Left ventricle myocardium inferior (tissue), 1 donor: Measurements from ENCODE around the gene CELSR2. TPM values are rescaled to one million over a fixed set of nuclear protein-coding genes. Genes with fewer than 3 reads are reported as not detected.

Source experiments
- DNase-seq: peaks from one replicate; pipeline ENCODE4 v3.0.0-alpha.2; 2020
- H3K27ac ChIP-seq: fragments of 200-600 bp; replicated peaks from 2 replicates; pipeline ENCODE4 v1.8.0; 2021
- H3K27me3 ChIP-seq: fragments of 200-600 bp; 2 replicates; pipeline ENCODE4 v1.8.0; 2021; ENCODE audit warnings: low read depth
- H3K36me3 ChIP-seq: fragments of 200-600 bp; 2 replicates; pipeline ENCODE4 v1.8.0; 2021
- H3K4me1 ChIP-seq: fragments of 200-600 bp; 2 replicates; pipeline ENCODE4 v1.8.0; 2021
- H3K4me3 ChIP-seq: fragments of 200-600 bp; 2 replicates; pipeline ENCODE4 v1.8.0; 2021; ENCODE audit warnings: mild to moderate bottlenecking, moderate library complexity
- H3K9me3 ChIP-seq: fragments of 200-600 bp; replicated peaks from 2 replicates; pipeline ENCODE4 v1.8.0; 2021
- intact Hi-C: fragments of 100-400 bp; cut with micrococcal nuclease; formaldehyde crosslinking; loops from one replicate; pipeline ENCODE4 v1.11.0; 2022
- total RNA-seq: library from RNA; stranded (reverse); fragmentation: NEBNext Ultra II Directional; extraction: Animal tissue kit (Norgen Biotek cat#: 25700); gene quantifications from one replicate; pipeline ENCODE4 v1.2.1, GENCODE V29; 2021
- TF ChIP-seq, protein P1 (sequence below): fragments of 200-600 bp; IDR thresholded peaks from 2 replicates; pipeline ENCODE4 v1.8.0; 2021; ENCODE audit warnings: antibody characterized with exemption, mild to moderate bottlenecking, borderline replicate concordance
- donor health status: DM: no; HTN: yes; CAD: no; lungs with severe emphysema.

The CELSR2 gene
- total RNA-seq, 1 donor from 2014 or later: 4.2 TPM

GRCh38 chr1:109256971-109257681 is 7.8 kb downstream of the CELSR2 start:
- Histone ChIP-seq H3K27ac (no peak overlapping the region), H3K4me3 (no peak overlapping the region), H3K4me1 (peaks cover 23% of the 10 kb centered on the region), H3K36me3 (no peaks in the 10 kb centered on the region), H3K27me3 (no peaks in the 10 kb centered on the region), H3K9me3 (no peaks in the 10 kb centered on the region)
- intact Hi-C loops: no loop called here
- TF ChIP-seq, protein P1, sequence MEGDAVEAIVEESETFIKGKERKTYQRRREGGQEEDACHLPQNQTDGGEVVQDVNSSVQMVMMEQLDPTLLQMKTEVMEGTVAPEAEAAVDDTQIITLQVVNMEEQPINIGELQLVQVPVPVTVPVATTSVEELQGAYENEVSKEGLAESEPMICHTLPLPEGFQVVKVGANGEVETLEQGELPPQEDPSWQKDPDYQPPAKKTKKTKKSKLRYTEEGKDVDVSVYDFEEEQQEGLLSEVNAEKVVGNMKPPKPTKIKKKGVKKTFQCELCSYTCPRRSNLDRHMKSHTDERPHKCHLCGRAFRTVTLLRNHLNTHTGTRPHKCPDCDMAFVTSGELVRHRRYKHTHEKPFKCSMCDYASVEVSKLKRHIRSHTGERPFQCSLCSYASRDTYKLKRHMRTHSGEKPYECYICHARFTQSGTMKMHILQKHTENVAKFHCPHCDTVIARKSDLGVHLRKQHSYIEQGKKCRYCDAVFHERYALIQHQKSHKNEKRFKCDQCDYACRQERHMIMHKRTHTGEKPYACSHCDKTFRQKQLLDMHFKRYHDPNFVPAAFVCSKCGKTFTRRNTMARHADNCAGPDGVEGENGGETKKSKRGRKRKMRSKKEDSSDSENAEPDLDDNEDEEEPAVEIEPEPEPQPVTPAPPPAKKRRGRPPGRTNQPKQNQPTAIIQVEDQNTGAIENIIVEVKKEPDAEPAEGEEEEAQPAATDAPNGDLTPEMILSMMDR: no peak
- DNase-seq: no peak

GRCh38 chr1:109257682-109258421 is 8.5 kb downstream of the CELSR2 start:
- intact Hi-C loops: no loop called here
- DNase-seq: no peak

GRCh38 chr1:109258481-109259466 is 9.4 kb downstream of the CELSR2 start:
- no peak for DNase-seq
- Histone ChIP-seq H3K27me3 (no peaks in the 10 kb centered on the region), H3K36me3 (no peaks in the 10 kb centered on the region), H3K9me3 (no peaks in the 10 kb centered on the region), H3K27ac (no peak overlapping the region), H3K4me3 (no peak overlapping the region), H3K4me1 (peaks cover 22% of the 10 kb centered on the region)
- TF ChIP-seq, protein P1: no peak
- intact Hi-C loops: no loop called here

More at GRCh38 chr1:109257682-109258421, 8.5 kb downstream of the CELSR2 start:
- H3K4me3 ChIP-seq: no peak overlapping the region
- H3K27ac ChIP-seq: no peak overlapping the region
- no peaks in the 10 kb centered on the region for H3K36me3 ChIP-seq
- peaks cover 23% of the 10 kb centered on the region for H3K4me1 ChIP-seq
- H3K27me3 ChIP-seq: no peaks in the 10 kb centered on the region
- no peaks in the 10 kb centered on the region for H3K9me3 ChIP-seq
- TF ChIP-seq, protein P1: no peak

DNA sequence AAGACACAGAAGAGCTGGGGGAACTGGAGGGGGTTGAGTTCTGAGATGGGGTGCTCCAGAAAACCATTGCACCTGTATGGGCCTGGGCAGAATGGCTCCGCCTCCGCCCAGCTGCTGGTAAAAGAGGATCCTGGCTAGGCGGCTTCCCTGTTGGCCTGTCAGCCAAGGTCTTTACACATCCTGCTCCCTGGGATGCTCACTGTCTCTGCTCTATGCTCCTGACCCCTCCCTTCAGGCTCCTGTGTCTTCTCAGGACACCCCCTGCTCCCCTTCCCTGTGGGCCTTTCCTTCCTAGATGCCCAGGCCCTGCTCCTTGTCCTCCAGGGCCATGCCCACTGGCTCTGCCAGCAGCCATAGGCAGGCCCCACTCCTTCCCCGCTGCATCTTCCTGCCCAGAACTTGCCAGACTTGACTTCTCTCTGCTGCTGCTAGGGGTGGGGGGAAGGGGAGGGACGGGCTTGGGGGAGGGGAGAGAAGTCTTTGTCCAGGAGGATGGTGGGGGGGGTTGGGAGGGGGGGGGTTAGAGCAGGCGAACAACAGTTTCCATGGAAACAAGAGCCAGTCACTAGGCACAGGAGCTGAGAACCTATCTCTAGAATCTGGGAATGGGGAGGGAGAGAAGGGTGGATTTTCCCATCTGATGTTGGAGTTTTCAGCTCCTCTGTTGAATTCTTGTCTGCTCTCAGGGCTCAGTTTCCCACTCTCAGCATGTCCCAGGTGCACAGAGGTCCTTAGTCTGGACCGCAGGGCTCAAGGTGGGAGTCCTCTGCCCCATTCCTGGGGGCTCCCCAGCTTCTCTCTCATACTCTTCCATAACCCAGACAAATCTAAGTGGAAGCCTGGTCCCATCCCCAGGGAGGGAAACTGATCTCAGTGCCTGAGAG is 10.6 kb downstream of the CELSR2 start:
- intact Hi-C loops: no loop called here
- DNase-seq: no peak
- no peaks in the 10 kb centered on the region for H3K27me3 ChIP-seq
- no peaks in the 10 kb centered on the region for H3K36me3 ChIP-seq
- TF ChIP-seq, protein P1: no peak
- H3K4me3 ChIP-seq: no peak overlapping the region
- H3K4me1 ChIP-seq: peaks cover 13% of the 10 kb centered on the region
- H3K27ac ChIP-seq: no peak overlapping the region
- H3K9me3 ChIP-seq: no peaks in the 10 kb centered on the region
